ENCODE measurements around the gene MAGEA9B.
"Not testable (repeated sequence)": the region's sequence is repeated elsewhere in the genome, so short reads cannot be mapped to it uniquely, and the experiment has no call there.

GRCh38 chrX:149549701-149550100, 37.6 kb downstream of the MAGEA9B start, which contains the start of gene HSFX3:
- TF ChIP-seq PATZ1 (CRISPR knock-in tag; IDR thresholded peaks at IDR 0.05; ENCODE audit: borderline replicate concordance); ARNTL (CRISPR knock-in tag; IDR thresholded peaks at IDR 0.05; ENCODE audit: borderline replicate concordance, low read depth); ZC3H10 (CRISPR knock-in tag; IDR thresholded peaks at IDR 0.05); CSDC2 (CRISPR knock-in tag; IDR thresholded peaks at IDR 0.05); ZFP3 (CRISPR knock-in tag; IDR thresholded peaks at IDR 0.05); PPARA (CRISPR knock-in tag; IDR thresholded peaks at IDR 0.05; ENCODE audit: borderline replicate concordance); ESRRG (CRISPR knock-in tag; IDR thresholded peaks at IDR 0.05); CSRNP3 (CRISPR knock-in tag; IDR thresholded peaks at IDR 0.05); ZFP30 (CRISPR knock-in tag; IDR thresholded peaks at IDR 0.05): not testable (repeated sequence)

All from SK-N-SH treated with all-trans-retinoic acid at 6 μM for 48 hours (cell line).